H1 (cell line): ENCODE data around the gene SVIP. TPM values are rescaled to one million over a fixed set of nuclear protein-coding genes. Genes with fewer than 3 reads are reported as not detected.

Experiments
- CTCF ChIA-PET: fragments of 300-600 bp; sonication (Branson Sonifier 250); formaldehyde crosslinking; loops from one replicate; lab custom pipeline; 2021; ENCODE audit not compliant: partially characterized antibody; lab: Charles Lee
- POLR2A ChIA-PET: fragments of 300-600 bp; sonication (Branson Sonifier 250); formaldehyde crosslinking; loops from one replicate; lab custom pipeline; 2021; ENCODE audit warnings: inconsistent platforms; ENCODE audit not compliant: partially characterized antibody; lab: Charles Lee
- DNase-seq, 2 experiments: peaks; one replicate each; pipeline versions ENCODE4 v3.0.0 to v3.0.0-alpha.2; 2010 to 2022; ENCODE audit warnings: low spot score in 2 of 2, low read depth in 1 of 2, mixed read lengths in 1 of 2
- FAIRE-seq: peaks from 2 replicates; lab custom pipeline; 2011; peaks lifted over from hg19 to GRCh38; lab: Jason Lieb, UNC
- H2AFZ ChIP-seq: 2 replicates; pipeline ENCODE4 v1.8.1; 2012; ENCODE audit warnings: low read length, inconsistent platforms
- H2AK5ac ChIP-seq: 2 replicates; pipeline ENCODE4 v1.6.1; 2013; ENCODE audit warnings: low read depth, low read length
- H2BK120ac ChIP-seq: replicated peaks from 2 replicates; pipeline ENCODE3; 2013; ENCODE audit warnings: low read depth, low read length, inconsistent platforms
- H2BK12ac ChIP-seq: 2 replicates; pipeline ENCODE4 v1.6.1; 2013; ENCODE audit warnings: low read depth, low read length
- H2BK15ac ChIP-seq: 2 replicates; pipeline ENCODE4 v1.6.1; 2013; ENCODE audit warnings: low read length
- H2BK20ac ChIP-seq: 2 replicates; pipeline ENCODE4 v1.6.1; 2013; ENCODE audit warnings: low read length
- H2BK5ac ChIP-seq: 2 replicates; pipeline ENCODE4 v1.6.1; 2013; ENCODE audit warnings: low read depth, low read length
- H3K14ac ChIP-seq: 2 replicates; pipeline ENCODE4 v1.6.1; 2013; ENCODE audit warnings: inconsistent platforms; ENCODE audit not compliant: insufficient read length
- H3K18ac ChIP-seq: 2 replicates; pipeline ENCODE4 v1.6.1; 2013; ENCODE audit warnings: low read length; ENCODE audit errors: extremely low read depth
- H3K23ac ChIP-seq: 2 replicates; pipeline ENCODE4 v1.6.1; 2013; ENCODE audit warnings: inconsistent platforms; ENCODE audit not compliant: insufficient read length
- H3K23me2 ChIP-seq: 2 replicates; pipeline ENCODE4 v1.6.1; 2013; ENCODE audit warnings: low read depth, low read length
- H3K27ac ChIP-seq: 2 replicates; pipeline ENCODE4 v1.6.1; 2011; ENCODE audit warnings: low read depth, low read length, inconsistent platforms
- H3K27me3 ChIP-seq, 4 experiments: replicated peaks in 1 of 4; 1 replicate in 1 of 4; 2 replicates in 3 of 4; pipeline versions ENCODE4 v1.6.1 to v1.8.1; 2011 to 2013; ENCODE audit warnings: low read length in 3 of 4, mild to moderate bottlenecking in 3 of 4, inconsistent platforms in 2 of 4, mixed read lengths in 2 of 4, moderate library complexity in 1 of 4; ENCODE audit not compliant: control insufficient read depth in 3 of 4, insufficient read depth in 3 of 4; ENCODE audit errors: extremely low read depth in 1 of 4
- H3K36me3 ChIP-seq, 4 experiments: 2 replicates each; pipeline versions ENCODE4 v1.6.1 to v1.8.1; 2011 to 2013; ENCODE audit warnings: mild to moderate bottlenecking in 4 of 4, low read length in 3 of 4, moderate library complexity in 2 of 4, control low read depth in 1 of 4, inconsistent platforms in 1 of 4; ENCODE audit not compliant: insufficient read depth in 4 of 4, control insufficient read depth in 2 of 4
- H3K4ac ChIP-seq: replicated peaks from 2 replicates; pipeline ENCODE3; 2013; ENCODE audit warnings: low read length, low read depth, mixed read lengths, inconsistent platforms; ENCODE audit not compliant: insufficient read length
- H3K4me1 ChIP-seq, 4 experiments: replicated peaks in 1 of 4; 1 replicate in 1 of 4; 2 replicates in 3 of 4; pipeline versions ENCODE4 v1.6.1 to v1.8.1; 2011 to 2013; ENCODE audit warnings: low read length in 3 of 4, inconsistent platforms in 2 of 4, mixed read lengths in 1 of 4; ENCODE audit not compliant: insufficient read depth in 4 of 4, control insufficient read depth in 3 of 4
- H3K4me2 ChIP-seq, 2 experiments: 2 replicates each; pipeline versions ENCODE4 v1.6.1 to v1.8.1; 2011 to 2013; ENCODE audit warnings: low read depth in 2 of 2, low read length in 2 of 2, control low read depth in 1 of 2, inconsistent platforms in 1 of 2, mild to moderate bottlenecking in 1 of 2; ENCODE audit not compliant: insufficient read depth in 1 of 2
- H3K4me3 ChIP-seq, 4 experiments: fragments of 200-600, 300-600 bp in 1 of 4; sonication (generic), shearing (Covaris generic), sonication (Bioruptor Twin) in 1 of 4; 2 replicates each; pipeline versions ENCODE4 v1.5.1 to v1.8.1; 2011 to 2016; ENCODE audit warnings: low read length in 4 of 4, low read depth in 3 of 4, control low read depth in 2 of 4, inconsistent platforms in 2 of 4, mild to moderate bottlenecking in 2 of 4, mixed read lengths in 1 of 4, moderate library complexity in 1 of 4; ENCODE audit not compliant: insufficient read depth in 2 of 4; ENCODE audit errors: extremely low read depth in 1 of 4
- H3K56ac ChIP-seq: replicated peaks from 2 replicates; pipeline ENCODE3; 2013; ENCODE audit warnings: low read depth, mild to moderate bottlenecking, mixed read lengths, low read length, inconsistent platforms; ENCODE audit not compliant: insufficient read length
- H3K79me1 ChIP-seq: 2 replicates; pipeline ENCODE4 v1.6.1; 2013; ENCODE audit warnings: low read depth, low read length, control low read depth
- H3K79me2 ChIP-seq, 2 experiments: 2 replicates each; pipeline versions ENCODE4 v1.6.1 to v1.8.1; 2012 to 2013; ENCODE audit warnings: low read length in 2 of 2, mild to moderate bottlenecking in 2 of 2, inconsistent platforms in 1 of 2; ENCODE audit not compliant: insufficient read depth in 2 of 2, control insufficient read depth in 1 of 2
- H3K9ac ChIP-seq, 4 experiments: replicated peaks in 1 of 4; 1 replicate in 1 of 4; 2 replicates in 3 of 4; pipeline versions ENCODE4 v1.6.1 to v1.8.1; 2011 to 2013; ENCODE audit warnings: low read depth in 3 of 4, low read length in 3 of 4, control low read depth in 2 of 4, mild to moderate bottlenecking in 2 of 4, moderate library complexity in 2 of 4, inconsistent platforms in 1 of 4; ENCODE audit errors: extremely low read depth in 1 of 4
- H3K9me3 ChIP-seq, 2 experiments: 2 replicates each; pipeline versions ENCODE4 v1.6.1 to v1.8.1; 2012 to 2013; ENCODE audit warnings: mild to moderate bottlenecking in 2 of 2, moderate library complexity in 2 of 2, control low read depth in 1 of 2, inconsistent platforms in 1 of 2, low read depth in 1 of 2, low read length in 1 of 2, mixed read lengths in 1 of 2; ENCODE audit not compliant: insufficient read depth in 2 of 2
- H4K20me1 ChIP-seq, 2 experiments: replicated peaks in 1 of 2; 2 replicates each; pipeline versions ENCODE3 to v1.8.1; 2011 to 2013; ENCODE audit warnings: inconsistent platforms in 2 of 2, low read length in 2 of 2, mild to moderate bottlenecking in 1 of 2; ENCODE audit not compliant: insufficient read depth in 2 of 2, control insufficient read depth in 1 of 2
- H4K5ac ChIP-seq: 2 replicates; pipeline ENCODE4 v1.6.1; 2013; ENCODE audit warnings: low read length, low read depth, mixed read lengths, inconsistent platforms; ENCODE audit not compliant: insufficient read length
- H4K8ac ChIP-seq: 2 replicates; pipeline ENCODE4 v1.8.0; 2013; ENCODE audit warnings: mild to moderate bottlenecking, moderate library complexity, low read length, inconsistent platforms; ENCODE audit not compliant: insufficient read depth; ENCODE audit errors: extremely low read depth
- H4K91ac ChIP-seq: replicated peaks from 2 replicates; pipeline ENCODE3; 2013; ENCODE audit warnings: low read length, mixed read lengths, inconsistent platforms; ENCODE audit not compliant: insufficient read length
- BACH1 ChIP-seq: IDR thresholded peaks from 2 replicates; pipeline ENCODE4 v1.6.1; 2012; ENCODE audit warnings: low read length, improper control_type of control experiment
- BRCA1 ChIP-seq: IDR thresholded peaks from 2 replicates; pipeline ENCODE4 v1.6.1; 2012; ENCODE audit warnings: low read depth, low read length, improper control_type of control experiment
- CEBPB ChIP-seq: IDR thresholded peaks from 2 replicates; pipeline ENCODE4 v1.6.1; 2012; ENCODE audit warnings: low read depth, low read length
- EZH2 ChIP-seq: fragments of 200-600 bp; sonication (generic); IDR thresholded peaks from 2 replicates; pipeline ENCODE4 v1.7.1; 2012; ENCODE audit warnings: low read depth, mild to moderate bottlenecking, moderate library complexity, low read length, inconsistent platforms; ENCODE audit not compliant: severe bottlenecking
- GABPA ChIP-seq: IDR thresholded peaks from 2 replicates; pipeline ENCODE4 v1.6.1; 2011; ENCODE audit warnings: mild to moderate bottlenecking, low read length, moderate library complexity, borderline replicate concordance; ENCODE audit not compliant: insufficient read depth
- HDAC6 ChIP-seq: IDR thresholded peaks from one replicate; pipeline ENCODE4 v1.7.1; 2012; ENCODE audit warnings: low read depth, mild to moderate bottlenecking, inconsistent platforms, low read length, moderate library complexity
- KDM4A ChIP-seq: IDR thresholded peaks from one replicate; pipeline ENCODE4 v1.7.1; 2012; ENCODE audit warnings: low read depth, mild to moderate bottlenecking, moderate library complexity, low read length, inconsistent platforms; ENCODE audit not compliant: severe bottlenecking
- NANOG ChIP-seq: IDR thresholded peaks from 2 replicates; pipeline ENCODE4 v1.6.1; 2011; ENCODE audit warnings: low read length, low read depth, mild to moderate bottlenecking, inconsistent platforms; ENCODE audit not compliant: insufficient read depth, poor library complexity, severe bottlenecking
- SAP30 ChIP-seq: fragments of 300-600 bp; sonication (generic); IDR thresholded peaks from 2 replicates; pipeline ENCODE4 v1.7.1; 2012; ENCODE audit warnings: low read length, moderate library complexity, mild to moderate bottlenecking, inconsistent platforms; ENCODE audit not compliant: insufficient read depth, insufficient replicate concordance
- WGBS, 2 experiments: shearing (Covaris generic) in 1 of 2; methylation state at CpG; one replicate each; pipeline versions ENCODE4 v1.1.6 to v1.1.7; 2013 to 2015; ENCODE audit warnings: low lambda C conversion rate in 2 of 2, mixed read lengths in 2 of 2, inconsistent platforms in 1 of 2, low coverage in 1 of 2, missing lambda C conversion rate in 1 of 2; ENCODE audit not compliant: insufficient replicate concordance in 2 of 2, insufficient coverage in 1 of 2, insufficient read length in 1 of 2; ENCODE audit errors: extremely low coverage in 1 of 2, missing lambda C conversion rate in 1 of 2; 5-methylcytosine and 5-hydroxymethylcytosine counted together
- polyA plus RNA-seq, 7 experiments: library from polyadenylated mRNA; depleted of rRNA in 3 of 7; stranded (reverse) in 5 of 7; unstranded in 2 of 7; fragments of >200 nt in 5 of 7; fragments of 200-250 nt in 2 of 7; gene quantifications; 1 replicate in 5 of 7; 2 replicates in 1 of 7; 4 replicates in 1 of 7; pipeline versions ENCODE4 v1.2.1 to v1.2.3, GENCODE V29; 2011 to 2013; ENCODE audit warnings: missing spikeins in 2 of 7, mixed read lengths in 2 of 7
- total RNA-seq: library from RNA; stranded (reverse); fragmentation: NEBNext Ultra II Directional; extraction: Animal tissue kit (Norgen Biotek cat#: 25700); gene quantifications from 2 replicates; pipeline ENCODE4 v1.2.1, GENCODE V29; 2021

Gene SVIP
- total and polyA plus RNA-seq, 2 of the 8 experiments (the other 6 are each of a cell fraction or from before 2014, with no cell fraction given): 1.2 to 11.4 TPM

GRCh38 chr11:22780952-22781593, 48.5 kb downstream of the SVIP start:
- Histone ChIP-seq H2BK5ac (no peak overlapping the region), H3K4ac (no peak overlapping the region), H3K14ac (no peak overlapping the region), H3K9ac (no peak overlapping the region), H4K91ac (no peak overlapping the region), H3K27ac (no peak overlapping the region), H3K9me3 (no peaks in the 10 kb centered on the region), H3K4me3 (no peak overlapping the region), H2AFZ (no peak overlapping the region), H4K5ac (no peak overlapping the region), H3K23me2 (no peaks in the 10 kb centered on the region), H3K79me2 (no peaks in the 10 kb centered on the region), H2BK15ac (no peak overlapping the region), H3K4me2 (no peak overlapping the region), H2BK120ac (no peak overlapping the region), H3K56ac (no peak overlapping the region), H4K20me1 (no peaks in the 10 kb centered on the region), H3K27me3 (no peaks in the 10 kb centered on the region), H4K8ac (no peak overlapping the region), H3K18ac (no peak overlapping the region), H3K23ac (no peak overlapping the region), H2BK20ac (no peak overlapping the region), H3K4me1 (no peaks in the 10 kb centered on the region), H3K79me1 (no peaks in the 10 kb centered on the region), H2BK12ac (no peak overlapping the region), H3K36me3 (no peaks in the 10 kb centered on the region), H2AK5ac (no peak overlapping the region)
- DNase-seq: no peak
- TF ChIP-seq GABPA (no peak), KDM4A (no peak), CEBPB (no peak), NANOG (no peak), HDAC6 (no peak), BACH1 (no peak), EZH2 (no peak), SAP30 (no peak), BRCA1 (no peak)
- FAIRE-seq: no peak
- CTCF ChIA-PET: interaction anchor here (1.3 kb wide), 1 partner anchor 11 kb away, joined by 3 read pairs; no protein-coding TSS in a partner anchor
- POLR2A ChIA-PET: no interaction called here
- WGBS, 2 experiments: 83% methylated on average over 3 of the region's 3 CpGs; no CpG with 5 or more reads in 1 of the 2 experiments
